Liver (tissue), 9 donors: ENCODE results near the gene TAF4. TPM values are rescaled to one million over a fixed set of nuclear protein-coding genes. Genes with fewer than 3 reads are reported as not detected.

Source experiments
- DNase-seq: peaks from one replicate; pipeline ENCODE4 v3.0.0-alpha.2; 2017; ENCODE audit warnings: low spot score
- H3K27ac ChIP-seq, 2 donors: one replicate each; pipeline ENCODE4 v1.7.0; 2013; ENCODE audit warnings: inconsistent platforms in 2 of 2, low read length in 2 of 2, control low read depth in 1 of 2, low read depth in 1 of 2, mild to moderate bottlenecking in 1 of 2
- H3K27me3 ChIP-seq, 4 donors: one replicate each; pipeline versions ENCODE4 v1.6.1 to v1.7.0; 2013; ENCODE audit warnings: low read length in 3 of 4, inconsistent platforms in 1 of 4, mild to moderate bottlenecking in 1 of 4, moderate library complexity in 1 of 4; ENCODE audit not compliant: control insufficient read depth in 4 of 4, insufficient read depth in 4 of 4
- H3K36me3 ChIP-seq, 4 donors: one replicate each; pipeline versions ENCODE4 v1.6.1 to v1.7.0; 2013; ENCODE audit warnings: low read length in 3 of 4, mild to moderate bottlenecking in 3 of 4, low read depth in 1 of 4, moderate library complexity in 1 of 4; ENCODE audit not compliant: control insufficient read depth in 4 of 4, insufficient read depth in 3 of 4
- H3K4me1 ChIP-seq, 4 donors: one replicate each; pipeline versions ENCODE4 v1.6.1 to v1.7.0; 2013; ENCODE audit warnings: low read length in 3 of 4, mild to moderate bottlenecking in 3 of 4, moderate library complexity in 1 of 4; ENCODE audit not compliant: control insufficient read depth in 4 of 4, insufficient read depth in 4 of 4
- H3K4me3 ChIP-seq, 3 donors: one replicate each; pipeline versions ENCODE4 v1.6.1 to v1.7.0; 2013; ENCODE audit warnings: low read length in 3 of 3, control low read depth in 1 of 3, low read depth in 1 of 3, mild to moderate bottlenecking in 1 of 3
- H3K9ac ChIP-seq, 2 donors: one replicate each; pipeline ENCODE4 v1.7.0; 2013; ENCODE audit warnings: low read length in 2 of 2, mild to moderate bottlenecking in 2 of 2, moderate library complexity in 2 of 2, control low read depth in 1 of 2, low read depth in 1 of 2
- H3K9me3 ChIP-seq, 4 donors: one replicate each; pipeline versions ENCODE4 v1.6.1 to v1.7.0; 2013; ENCODE audit warnings: low read length in 3 of 4; ENCODE audit not compliant: control insufficient read depth in 4 of 4
- EGR1 ChIP-seq, 2 donors: IDR thresholded peaks; 2 replicates each; pipeline ENCODE4 v1.6.1; 2016 to 2018; ENCODE audit warnings: antibody characterized with exemption in 2 of 2, low read depth in 2 of 2
- FOXA1 ChIP-seq: IDR thresholded peaks from 2 replicates; pipeline ENCODE4 v1.6.1; 2016; ENCODE audit warnings: antibody characterized with exemption
- FOXA2 ChIP-seq: IDR thresholded peaks from 2 replicates; pipeline ENCODE4 v1.6.1; 2016; ENCODE audit warnings: antibody characterized with exemption
- HNF4A ChIP-seq, 2 donors: conservative IDR thresholded peaks; 2 replicates each; pipeline ENCODE4 v1.6.1; 2016; ENCODE audit warnings: antibody characterized with exemption in 2 of 2, mild to moderate bottlenecking in 2 of 2
- HNF4G ChIP-seq: IDR thresholded peaks from 2 replicates; pipeline ENCODE4 v1.6.1; 2016; ENCODE audit warnings: antibody characterized with exemption
- JUND ChIP-seq, 2 donors: IDR thresholded peaks; 2 replicates each; pipeline ENCODE4 v1.6.1; 2016; ENCODE audit warnings: antibody characterized with exemption in 2 of 2
- NR2F2 ChIP-seq: IDR thresholded peaks from 2 replicates; pipeline ENCODE4 v1.6.1; 2016; ENCODE audit warnings: antibody characterized with exemption
- RAD21 ChIP-seq, 2 donors: IDR thresholded peaks; 2 replicates each; pipeline ENCODE4 v1.6.1; 2016; ENCODE audit warnings: antibody characterized with exemption in 2 of 2, mild to moderate bottlenecking in 2 of 2
- RXRA ChIP-seq, 2 donors: IDR thresholded peaks; 2 replicates each; pipeline ENCODE4 v1.6.1; 2017 to 2018; ENCODE audit warnings: antibody characterized with exemption in 2 of 2, mild to moderate bottlenecking in 1 of 2
- SP1 ChIP-seq: IDR thresholded peaks from 2 replicates; pipeline ENCODE4 v1.6.1; 2018; ENCODE audit warnings: antibody characterized with exemption, mild to moderate bottlenecking
- TAF1 ChIP-seq: conservative IDR thresholded peaks from 2 replicates; pipeline ENCODE4 v1.6.1; 2016; ENCODE audit warnings: antibody characterized with exemption, mild to moderate bottlenecking
- YY1 ChIP-seq: IDR thresholded peaks from 2 replicates; pipeline ENCODE4 v1.6.1; 2016; ENCODE audit warnings: antibody characterized with exemption, mild to moderate bottlenecking
- WGBS: extraction: QIAGEN DNeasy Blood & Tissue Kit; methylation state at CpG from one replicate; pipeline ENCODE4 v1.1.7; 2013; 5-methylcytosine and 5-hydroxymethylcytosine counted together
- polyA plus RNA-seq, 2 donors: library from polyadenylated mRNA; stranded (reverse) in 1 of 2; unstranded in 1 of 2; fragments of 200-250 nt in 1 of 2; fragments of >200 nt in 1 of 2; fragmentation: Nextera tagmentation in 1 of 2; extraction: Ambion mirVana in 1 of 2; gene quantifications; one replicate each; pipeline versions ENCODE4 v1.2.1 to v1.2.3, GENCODE V29; 2013 to 2015
- total RNA-seq, 2 donors: library from RNA; depleted of rRNA; stranded (reverse); fragments of >200 nt; gene quantifications; one replicate each; pipeline ENCODE4 v1.2.3, GENCODE V29; 2014
- TF ChIP-seq, protein P1 (sequence below): IDR thresholded peaks from 2 replicates; pipeline ENCODE4 v1.6.1; 2016; ENCODE audit warnings: antibody characterized with exemption
- TF ChIP-seq, protein P2 (sequence below): fragments of 150-350 bp; IDR thresholded peaks from 2 replicates; pipeline ENCODE4 v1.5.1; 2017; ENCODE audit warnings: improper control_type of control experiment, low read depth, low read length; ENCODE audit not compliant: missing input control
- donor health status: healthy.
- donor health status: healthy.
- donor health status: healthy.
- donor health status: healthy.
- donor health status: healthy.

The TAF4 gene
- total and polyA plus RNA-seq, 4 donors: 2.0 to 11.8 (median 5.6) TPM

GRCh38 chr20:62066983-62067433, 1.3 kb upstream of the TAF4 start:
- Histone ChIP-seq H3K27ac (peak overlapping the region; percentile 15 to 75), H3K27me3 (no peaks in the 10 kb centered on the region), H3K9me3 (no peaks in the 10 kb centered on the region), H3K4me3 (peak overlapping the region; percentile 20 to 86 (median 73)), H3K4me1 (peaks cover 11 to 28% (median 20%) of the 10 kb centered on the region in 4 donors), H3K36me3 (peaks cover 0 to 4% (median 0%) of the 10 kb centered on the region in 4 donors), H3K9ac (peak overlapping the region; percentile 64 to 71)
- DNase-seq: peak; percentile 62
- peak; percentile 84 for TF ChIP-seq TAF1
- TF ChIP-seq RXRA (IDR thresholded peaks at IDR 0.05): no peak
- no peak for TF ChIP-seq FOXA2
- peak; percentile 47 to 83 for TF ChIP-seq HNF4A (conservative IDR thresholded peaks at IDR 0.05)
- no peak for TF ChIP-seq RAD21 (IDR thresholded peaks at IDR 0.05)
- peak; percentile 50 for TF ChIP-seq HNF4G
- TF ChIP-seq SP1: peak; percentile 86
- TF ChIP-seq, protein P1, sequence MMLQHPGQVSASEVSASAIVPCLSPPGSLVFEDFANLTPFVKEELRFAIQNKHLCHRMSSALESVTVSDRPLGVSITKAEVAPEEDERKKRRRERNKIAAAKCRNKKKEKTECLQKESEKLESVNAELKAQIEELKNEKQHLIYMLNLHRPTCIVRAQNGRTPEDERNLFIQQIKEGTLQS: no peak
- TF ChIP-seq NR2F2: peak; percentile 74
- 16% methylated on average over 15 of the region's 15 CpGs for WGBS

DNA sequence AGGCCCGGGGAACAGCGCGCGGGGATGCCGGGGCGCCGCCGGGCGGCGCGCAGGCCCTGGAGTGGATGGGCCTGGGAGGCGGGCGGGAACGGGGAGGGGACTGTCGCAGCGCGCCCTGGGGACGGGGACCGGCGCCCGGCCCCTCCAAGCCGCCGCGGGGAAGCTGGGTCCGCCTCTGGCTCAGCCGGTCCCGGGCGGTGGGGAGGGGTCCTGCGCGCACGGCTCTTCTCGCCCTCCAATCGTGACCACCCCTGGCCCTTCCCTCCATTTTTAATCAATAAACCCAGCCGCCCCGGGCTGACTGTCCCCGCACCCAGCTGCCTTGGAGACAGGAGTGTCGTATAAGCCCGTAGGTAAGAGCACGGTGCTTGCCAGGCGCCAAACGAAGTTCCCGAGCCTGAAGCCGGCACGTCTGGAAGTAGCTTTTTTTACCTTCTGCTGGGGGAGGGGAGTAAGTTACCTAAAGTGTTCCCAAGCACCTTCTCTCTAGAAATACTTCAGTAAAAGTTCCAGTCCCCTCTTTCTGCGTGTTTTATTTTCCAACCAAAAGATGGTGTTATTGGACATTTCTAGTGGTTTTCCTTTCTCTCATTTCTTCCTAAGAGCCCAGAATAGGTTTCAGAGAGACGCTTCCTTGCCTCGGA, 780 bp upstream of the TAF4 start:
- DNase-seq: peak; percentile 65
- TF ChIP-seq RXRA (IDR thresholded peaks at IDR 0.05) (no peak), YY1 (peak; percentile 22)
- peak overlapping the region; percentile 15 to 75 for H3K27ac ChIP-seq
- under 1% methylated on average over 47 of the region's 47 CpGs for WGBS
- H3K27me3 ChIP-seq: no peaks in the 10 kb centered on the region
- peak overlapping the region; percentile 20 to 86 (median 73) for H3K4me3 ChIP-seq
- peak overlapping the region; percentile 64 to 71 for H3K9ac ChIP-seq
- peaks cover 0 to 4% (median 0%) of the 10 kb centered on the region in 4 donors for H3K36me3 ChIP-seq
- H3K4me1 ChIP-seq: peaks cover 11 to 28% (median 20%) of the 10 kb centered on the region in 4 donors
- no peaks in the 10 kb centered on the region for H3K9me3 ChIP-seq

DNA sequence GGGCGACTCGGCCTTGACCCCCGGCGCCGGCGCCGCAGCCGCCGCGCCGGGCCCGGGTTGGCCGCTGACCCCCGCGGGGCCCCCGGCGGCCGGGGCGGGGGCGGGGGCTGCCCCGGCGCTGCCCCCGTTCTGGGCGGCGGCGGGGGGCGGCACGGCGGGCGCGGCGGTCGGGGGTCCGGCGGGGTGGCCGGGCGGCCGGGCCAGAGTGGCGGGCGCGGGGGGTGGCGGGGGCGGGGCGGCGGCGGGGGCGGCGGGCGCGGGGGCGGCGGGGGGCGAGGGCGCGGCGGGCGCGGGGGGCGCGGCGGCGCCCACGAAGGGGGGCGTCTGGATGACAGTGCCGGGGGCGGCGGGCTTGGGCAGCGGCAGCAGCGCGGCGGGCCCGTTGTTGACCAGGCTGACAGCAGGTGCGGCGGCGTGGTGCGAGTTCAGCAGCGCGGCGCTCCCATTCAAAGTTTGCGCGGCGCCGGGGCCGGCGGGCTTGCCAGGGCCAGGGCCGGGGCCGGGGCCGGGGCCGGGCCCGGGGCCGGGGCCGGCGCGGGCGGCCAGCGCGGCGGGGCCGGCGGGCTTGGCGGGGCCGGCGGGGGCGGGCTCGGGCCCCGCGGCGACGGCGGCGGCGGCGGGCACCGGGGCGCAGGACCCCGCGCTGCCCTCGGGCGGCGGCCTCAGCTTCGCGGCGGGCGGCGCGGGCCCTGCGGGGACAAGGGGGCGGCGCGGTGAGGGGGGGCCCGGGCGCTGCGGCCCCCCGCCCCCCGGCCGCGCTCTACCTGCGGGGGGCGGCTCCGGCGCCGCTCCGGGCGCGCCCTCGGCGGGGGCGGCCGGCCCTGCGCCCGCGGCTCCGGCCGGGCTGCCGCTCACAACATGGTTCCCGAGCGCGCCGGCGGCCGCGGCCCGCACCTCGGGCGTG, 659 bp downstream of the TAF4 start:
- under 1% methylated on average over 161 of the region's 165 CpGs for WGBS
- Histone ChIP-seq H3K36me3 (peaks cover 0 to 4% (median 0%) of the 10 kb centered on the region in 4 donors), H3K4me1 (peaks cover 11 to 28% (median 20%) of the 10 kb centered on the region in 4 donors), H3K4me3 (peak overlapping the region in 2 of 3 donors; percentile 69 to 86), H3K27ac (peak overlapping the region; percentile 22 to 65), H3K27me3 (no peaks in the 10 kb centered on the region), H3K9ac (no peak overlapping the region), H3K9me3 (no peaks in the 10 kb centered on the region)
- TF ChIP-seq SP1 (no peak), JUND (IDR thresholded peaks at IDR 0.05) (no peak), FOXA1 (no peak), HNF4A (conservative IDR thresholded peaks at IDR 0.05) (no peak), EGR1 (IDR thresholded peaks at IDR 0.05; ENCODE audit: low read depth in 2 of 2) (no peak), NR2F2 (no peak)
- TF ChIP-seq, protein P2, sequence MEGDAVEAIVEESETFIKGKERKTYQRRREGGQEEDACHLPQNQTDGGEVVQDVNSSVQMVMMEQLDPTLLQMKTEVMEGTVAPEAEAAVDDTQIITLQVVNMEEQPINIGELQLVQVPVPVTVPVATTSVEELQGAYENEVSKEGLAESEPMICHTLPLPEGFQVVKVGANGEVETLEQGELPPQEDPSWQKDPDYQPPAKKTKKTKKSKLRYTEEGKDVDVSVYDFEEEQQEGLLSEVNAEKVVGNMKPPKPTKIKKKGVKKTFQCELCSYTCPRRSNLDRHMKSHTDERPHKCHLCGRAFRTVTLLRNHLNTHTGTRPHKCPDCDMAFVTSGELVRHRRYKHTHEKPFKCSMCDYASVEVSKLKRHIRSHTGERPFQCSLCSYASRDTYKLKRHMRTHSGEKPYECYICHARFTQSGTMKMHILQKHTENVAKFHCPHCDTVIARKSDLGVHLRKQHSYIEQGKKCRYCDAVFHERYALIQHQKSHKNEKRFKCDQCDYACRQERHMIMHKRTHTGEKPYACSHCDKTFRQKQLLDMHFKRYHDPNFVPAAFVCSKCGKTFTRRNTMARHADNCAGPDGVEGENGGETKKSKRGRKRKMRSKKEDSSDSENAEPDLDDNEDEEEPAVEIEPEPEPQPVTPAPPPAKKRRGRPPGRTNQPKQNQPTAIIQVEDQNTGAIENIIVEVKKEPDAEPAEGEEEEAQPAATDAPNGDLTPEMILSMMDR: no peak
- no peak for DNase-seq
